HEK293 (cell line): Measurements from ENCODE around the gene FSD1.

ENCODE experiments used
- CTCF ChIA-PET: fragments of 350-600 bp; formaldehyde crosslinking; extraction: SDS; loops from one replicate; lab custom pipeline; 2021; ENCODE audit warnings: antibody characterized with exemption; lab: Yijun Ruan, JAX
- POLR2A ChIA-PET: fragments of 300-600 bp; formaldehyde crosslinking; extraction: SDS; loops from one replicate; lab custom pipeline; 2020; ENCODE audit warnings: antibody characterized with exemption, inconsistent platforms; lab: Yijun Ruan, JAX
- H3K27ac ChIP-seq: fragments of 200-500 bp; sonication (Bioruptor generic); 2 replicates; pipeline ENCODE4 v1.5.1; 2014; ENCODE audit warnings: low read depth, low read length, control low read depth, inconsistent platforms; ENCODE audit errors: extremely low read depth
- H3K36me3 ChIP-seq, 2 experiments: fragments of 200-500 bp in 1 of 2; sonication (Bioruptor generic) in 1 of 2; 1 replicate in 1 of 2; 2 replicates in 1 of 2; pipeline ENCODE4 v1.5.1; 2014 to 2017; ENCODE audit warnings: inconsistent platforms in 2 of 2, low read length in 2 of 2; ENCODE audit not compliant: control insufficient read depth in 2 of 2, insufficient read depth in 1 of 2
- H3K4me1 ChIP-seq: fragments of 200-500 bp; sonication (Bioruptor generic); 2 replicates; pipeline ENCODE4 v1.5.1; 2014; ENCODE audit warnings: mild to moderate bottlenecking, low read length, inconsistent platforms; ENCODE audit not compliant: control insufficient read depth, insufficient read depth
- H3K4me3 ChIP-seq: 2 replicates; pipeline ENCODE4 v1.5.1; 2011; ENCODE audit warnings: low read depth, mild to moderate bottlenecking, control low read depth, low read length, moderate library complexity
- H3K9me3 ChIP-seq: fragments of 200-500 bp; sonication (Bioruptor generic); 2 replicates; pipeline ENCODE4 v1.5.1; 2014; ENCODE audit warnings: low read depth, low read length, inconsistent platforms; ENCODE audit not compliant: control insufficient read depth, insufficient read depth
- GLI4 ChIP-seq: fragments of 450-650 bp; formaldehyde crosslinking; IDR thresholded peaks from 2 replicates; pipeline ENCODE4 v1.5.1; 2016; ENCODE audit warnings: missing biosample characterization, missing genetic modification characterization
- SCRT1 ChIP-seq: fragments of 450-650 bp; formaldehyde crosslinking; IDR thresholded peaks from 2 replicates; pipeline ENCODE4 v1.5.1; 2016; ENCODE audit warnings: missing biosample characterization, missing genetic modification characterization, borderline replicate concordance
- ZBTB7A ChIP-seq: fragments of 450-650 bp; formaldehyde crosslinking; IDR thresholded peaks from 2 replicates; pipeline ENCODE4 v1.5.1; 2016; ENCODE audit warnings: low read depth, missing biosample characterization, missing genetic modification characterization
- ZFP41 ChIP-seq: fragments of 450-650 bp; formaldehyde crosslinking; IDR thresholded peaks from 2 replicates; pipeline ENCODE4 v1.5.1; 2016; ENCODE audit warnings: missing biosample characterization, missing genetic modification characterization, borderline replicate concordance
- ZNF138 ChIP-seq: fragments of 450-650 bp; formaldehyde crosslinking; IDR thresholded peaks from 2 replicates; pipeline ENCODE4 v1.5.1; 2016; ENCODE audit warnings: missing biosample characterization, missing genetic modification characterization, borderline replicate concordance
- ZNF140 ChIP-seq: fragments of 450-650 bp; formaldehyde crosslinking; IDR thresholded peaks from 2 replicates; pipeline ENCODE4 v1.5.1; 2016; ENCODE audit warnings: missing biosample characterization, missing genetic modification characterization
- ZNF311 ChIP-seq: fragments of 450-650 bp; formaldehyde crosslinking; IDR thresholded peaks from 2 replicates; pipeline ENCODE4 v1.5.1; 2017; ENCODE audit warnings: missing biosample characterization, missing genetic modification characterization, borderline replicate concordance
- ZNF558 ChIP-seq: fragments of 450-650 bp; formaldehyde crosslinking; IDR thresholded peaks from 2 replicates; pipeline ENCODE4 v1.5.1; 2016; ENCODE audit warnings: missing biosample characterization, missing genetic modification characterization
- ZNF626 ChIP-seq: fragments of 450-650 bp; sonication (Bioruptor Pico); formaldehyde crosslinking; IDR thresholded peaks from 2 replicates; pipeline ENCODE4 v1.5.1; 2018; ENCODE audit warnings: missing biosample characterization, missing genetic modification characterization, inconsistent platforms
- ZNF747 ChIP-seq: fragments of 450-650 bp; formaldehyde crosslinking; IDR thresholded peaks from 2 replicates; pipeline ENCODE4 v1.5.1; 2016; ENCODE audit warnings: missing biosample characterization, missing genetic modification characterization
- TF ChIP-seq, protein P1 (sequence below): fragments of 450-650 bp; formaldehyde crosslinking; IDR thresholded peaks from 2 replicates; pipeline ENCODE4 v1.5.1; 2016; ENCODE audit warnings: missing biosample characterization, missing genetic modification characterization
- TF ChIP-seq, protein P2 (sequence below): sonication (generic); formaldehyde crosslinking; IDR thresholded peaks from 2 replicates; pipeline ENCODE4 v1.8.1; 2022; ENCODE audit warnings: mild to moderate bottlenecking, moderate library complexity, missing genetic modification reagents
- TF ChIP-seq, protein P3 (sequence below): fragments of 450-650 bp; formaldehyde crosslinking; IDR thresholded peaks from 2 replicates; pipeline ENCODE4 v1.5.1; 2016; ENCODE audit warnings: missing biosample characterization, missing genetic modification characterization
- TF ChIP-seq, protein P4 (sequence below): fragments of 450-650 bp; formaldehyde crosslinking; IDR thresholded peaks from 2 replicates; pipeline ENCODE4 v1.5.1; 2016; ENCODE audit warnings: missing biosample characterization, missing genetic modification characterization
- TF ChIP-seq, protein P5 (sequence below): fragments of 450-650 bp; formaldehyde crosslinking; IDR thresholded peaks from 2 replicates; pipeline ENCODE4 v1.5.1; 2017; ENCODE audit warnings: missing biosample characterization, missing genetic modification characterization

Gene FSD1

DNA sequence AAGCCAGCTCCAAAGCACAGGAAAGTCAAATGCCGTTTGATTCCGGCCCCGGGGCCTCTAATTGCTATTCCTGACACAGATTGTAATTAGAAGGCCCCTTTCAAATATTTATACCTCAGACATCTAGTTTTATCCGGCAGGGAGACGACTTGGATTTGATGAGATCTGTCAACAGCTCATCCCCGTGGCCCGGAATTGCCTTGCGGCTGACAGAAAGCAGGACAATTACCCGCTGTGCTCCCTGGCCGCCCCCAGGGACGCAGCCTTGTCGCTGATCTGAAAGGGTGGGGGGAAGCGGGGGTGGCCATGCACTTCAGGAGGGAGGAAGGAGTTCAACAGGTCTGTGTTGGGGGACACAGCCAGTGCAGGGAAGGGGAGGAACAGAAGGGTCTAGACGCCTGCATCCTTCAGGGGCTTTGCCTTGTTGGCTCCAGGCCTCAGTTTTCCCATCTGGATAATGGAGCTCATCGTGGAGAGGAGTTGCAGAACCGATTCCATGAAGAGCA lies 27.2 kb upstream of the FSD1 start (continued):
- TF ChIP-seq SCRT1 (tag by site-specific recombination) (peak; percentile 56; the same call in 1 of the 2 replicates), ZNF140 (tag by site-specific recombination) (no peak), ZNF747 (tag by site-specific recombination) (no peak), ZNF138 (tag by site-specific recombination) (no peak), ZBTB7A (0 out of 2 replicates have a peak, but pooled peaks have one; percentile 35), ZNF626 (tag by site-specific recombination) (no peak), ZNF558 (no peak), ZNF311 (tag by site-specific recombination) (no peak)
- TF ChIP-seq, protein P1, sequence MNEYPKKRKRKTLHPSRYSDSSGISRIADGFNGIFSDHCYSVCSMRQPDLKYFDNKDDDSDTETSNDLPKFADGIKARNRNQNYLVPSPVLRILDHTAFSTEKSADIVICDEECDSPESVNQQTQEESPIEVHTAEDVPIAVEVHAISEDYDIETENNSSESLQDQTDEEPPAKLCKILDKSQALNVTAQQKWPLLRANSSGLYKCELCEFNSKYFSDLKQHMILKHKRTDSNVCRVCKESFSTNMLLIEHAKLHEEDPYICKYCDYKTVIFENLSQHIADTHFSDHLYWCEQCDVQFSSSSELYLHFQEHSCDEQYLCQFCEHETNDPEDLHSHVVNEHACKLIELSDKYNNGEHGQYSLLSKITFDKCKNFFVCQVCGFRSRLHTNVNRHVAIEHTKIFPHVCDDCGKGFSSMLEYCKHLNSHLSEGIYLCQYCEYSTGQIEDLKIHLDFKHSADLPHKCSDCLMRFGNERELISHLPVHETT (tag by site-specific recombination) = peak; percentile 70
- TF ChIP-seq, protein P2, sequence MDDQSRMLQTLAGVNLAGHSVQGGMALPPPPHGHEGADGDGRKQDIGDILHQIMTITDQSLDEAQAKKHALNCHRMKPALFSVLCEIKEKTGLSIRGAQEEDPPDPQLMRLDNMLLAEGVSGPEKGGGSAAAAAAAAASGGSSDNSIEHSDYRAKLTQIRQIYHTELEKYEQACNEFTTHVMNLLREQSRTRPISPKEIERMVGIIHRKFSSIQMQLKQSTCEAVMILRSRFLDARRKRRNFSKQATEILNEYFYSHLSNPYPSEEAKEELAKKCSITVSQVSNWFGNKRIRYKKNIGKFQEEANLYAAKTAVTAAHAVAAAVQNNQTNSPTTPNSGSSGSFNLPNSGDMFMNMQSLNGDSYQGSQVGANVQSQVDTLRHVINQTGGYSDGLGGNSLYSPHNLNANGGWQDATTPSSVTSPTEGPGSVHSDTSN = no peak
- TF ChIP-seq, protein P3, sequence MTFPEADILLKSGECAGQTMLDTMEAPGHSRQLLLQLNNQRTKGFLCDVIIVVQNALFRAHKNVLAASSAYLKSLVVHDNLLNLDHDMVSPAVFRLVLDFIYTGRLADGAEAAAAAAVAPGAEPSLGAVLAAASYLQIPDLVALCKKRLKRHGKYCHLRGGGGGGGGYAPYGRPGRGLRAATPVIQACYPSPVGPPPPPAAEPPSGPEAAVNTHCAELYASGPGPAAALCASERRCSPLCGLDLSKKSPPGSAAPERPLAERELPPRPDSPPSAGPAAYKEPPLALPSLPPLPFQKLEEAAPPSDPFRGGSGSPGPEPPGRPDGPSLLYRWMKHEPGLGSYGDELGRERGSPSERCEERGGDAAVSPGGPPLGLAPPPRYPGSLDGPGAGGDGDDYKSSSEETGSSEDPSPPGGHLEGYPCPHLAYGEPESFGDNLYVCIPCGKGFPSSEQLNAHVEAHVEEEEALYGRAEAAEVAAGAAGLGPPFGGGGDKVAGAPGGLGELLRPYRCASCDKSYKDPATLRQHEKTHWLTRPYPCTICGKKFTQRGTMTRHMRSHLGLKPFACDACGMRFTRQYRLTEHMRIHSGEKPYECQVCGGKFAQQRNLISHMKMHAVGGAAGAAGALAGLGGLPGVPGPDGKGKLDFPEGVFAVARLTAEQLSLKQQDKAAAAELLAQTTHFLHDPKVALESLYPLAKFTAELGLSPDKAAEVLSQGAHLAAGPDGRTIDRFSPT (tag by site-specific recombination) = no peak
- TF ChIP-seq, all 188 proteins: peak for 9

DNA sequence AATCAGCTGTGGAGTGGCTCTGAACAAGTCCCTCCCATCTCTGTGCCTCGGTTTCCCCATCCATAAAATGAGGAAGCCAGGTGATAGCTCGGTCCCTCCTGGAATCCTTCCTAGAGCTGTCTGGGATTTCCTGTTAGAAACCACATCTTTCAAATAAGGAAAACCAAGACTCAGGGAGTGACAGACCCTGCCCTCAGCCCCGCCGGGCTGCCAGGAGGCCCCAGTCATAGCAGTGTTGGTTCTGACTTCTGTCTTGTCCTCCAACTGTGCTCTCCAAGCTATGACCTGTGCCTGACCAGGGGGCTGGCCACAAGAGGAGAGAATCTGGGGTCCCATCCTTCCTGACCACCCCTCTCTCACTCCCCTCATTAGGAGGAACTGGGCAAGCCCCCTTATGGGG lies 26.4 kb upstream of the FSD1 start:
- no peak overlapping the region for H3K4me3 ChIP-seq
- ChIA-PET CTCF (interaction anchor here (0.6 to 1.7 kb wide), 4 partner anchors 9 to 281 kb away, joined by 3 to 12 read pairs (median 6); no protein-coding TSS in a partner anchor), POLR2A (interaction anchor here (1.4 to 2.7 kb wide), 2 partner anchors 41 to 65 kb away, joined by 4 to 9 read pairs; partner anchors contain the start of gene MPND)
- no peaks in the 10 kb centered on the region for H3K36me3 ChIP-seq
- TF ChIP-seq ZFP41 = no peak
- no peaks in the 10 kb centered on the region; the same call in 1 of the 2 replicates for H3K4me1 ChIP-seq
- H3K27ac ChIP-seq = no peak overlapping the region
- H3K9me3 ChIP-seq = no peaks in the 10 kb centered on the region

DNA sequence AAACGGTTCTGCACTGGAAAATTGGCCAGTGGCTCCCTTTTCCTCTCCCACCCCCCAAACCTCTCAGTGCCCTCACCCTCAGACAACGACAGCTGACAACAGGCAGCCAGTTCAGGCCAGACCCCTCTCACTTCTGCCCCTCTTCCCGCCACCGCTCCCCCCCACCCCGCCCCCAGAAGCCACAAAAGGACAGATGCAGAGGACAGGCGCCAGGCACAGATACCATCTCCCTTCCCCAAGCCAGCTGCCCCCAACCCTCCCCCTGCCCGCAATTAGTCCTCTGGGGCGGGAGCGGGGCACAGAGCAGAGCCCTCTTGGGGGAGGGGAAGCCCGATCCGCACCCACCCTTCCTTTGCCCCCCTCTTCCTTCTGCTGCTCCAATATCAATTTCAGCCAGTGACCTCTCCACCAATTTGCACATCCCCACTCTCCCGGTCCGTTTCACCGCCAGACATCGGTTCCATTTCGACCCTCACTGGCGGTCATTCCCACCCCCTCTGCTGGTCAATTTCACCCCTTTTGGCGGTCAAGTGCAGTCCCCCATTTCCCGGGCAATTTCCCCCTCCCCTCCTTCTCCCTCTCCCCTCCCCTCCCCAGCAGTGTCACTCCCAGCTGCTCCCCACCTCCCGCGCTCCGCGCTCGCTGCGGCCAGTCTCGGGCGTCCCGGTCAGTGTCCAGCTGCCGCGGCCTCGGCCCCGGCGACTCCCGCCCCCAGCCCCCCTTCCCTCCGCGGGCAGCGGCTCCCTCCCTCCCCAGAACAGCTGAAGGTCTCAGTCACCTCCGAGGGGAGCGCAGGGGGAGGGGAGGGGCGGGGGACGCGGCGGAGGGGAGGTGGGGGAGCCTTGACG lies 25.8 kb upstream of the FSD1 start, which contains the start of gene SHD:
TSS of gene SHD (plus strand) at position 848 of the 848 bp plus-strand sequence. CDS start 798 bp downstream, outside the sequence.
- no peaks in the 10 kb centered on the region; the same call in 1 of the 2 replicates for H3K4me1 ChIP-seq
- TF ChIP-seq GLI4 (tag by site-specific recombination) = no peak
- TF ChIP-seq, protein P4, sequence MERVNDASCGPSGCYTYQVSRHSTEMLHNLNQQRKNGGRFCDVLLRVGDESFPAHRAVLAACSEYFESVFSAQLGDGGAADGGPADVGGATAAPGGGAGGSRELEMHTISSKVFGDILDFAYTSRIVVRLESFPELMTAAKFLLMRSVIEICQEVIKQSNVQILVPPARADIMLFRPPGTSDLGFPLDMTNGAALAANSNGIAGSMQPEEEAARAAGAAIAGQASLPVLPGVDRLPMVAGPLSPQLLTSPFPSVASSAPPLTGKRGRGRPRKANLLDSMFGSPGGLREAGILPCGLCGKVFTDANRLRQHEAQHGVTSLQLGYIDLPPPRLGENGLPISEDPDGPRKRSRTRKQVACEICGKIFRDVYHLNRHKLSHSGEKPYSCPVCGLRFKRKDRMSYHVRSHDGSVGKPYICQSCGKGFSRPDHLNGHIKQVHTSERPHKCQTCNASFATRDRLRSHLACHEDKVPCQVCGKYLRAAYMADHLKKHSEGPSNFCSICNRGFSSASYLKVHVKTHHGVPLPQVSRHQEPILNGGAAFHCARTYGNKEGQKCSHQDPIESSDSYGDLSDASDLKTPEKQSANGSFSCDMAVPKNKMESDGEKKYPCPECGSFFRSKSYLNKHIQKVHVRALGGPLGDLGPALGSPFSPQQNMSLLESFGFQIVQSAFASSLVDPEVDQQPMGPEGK (tag by site-specific recombination) = 0 out of 2 replicates have a peak, but pooled peaks have one; percentile 12
- TF ChIP-seq, protein P5, sequence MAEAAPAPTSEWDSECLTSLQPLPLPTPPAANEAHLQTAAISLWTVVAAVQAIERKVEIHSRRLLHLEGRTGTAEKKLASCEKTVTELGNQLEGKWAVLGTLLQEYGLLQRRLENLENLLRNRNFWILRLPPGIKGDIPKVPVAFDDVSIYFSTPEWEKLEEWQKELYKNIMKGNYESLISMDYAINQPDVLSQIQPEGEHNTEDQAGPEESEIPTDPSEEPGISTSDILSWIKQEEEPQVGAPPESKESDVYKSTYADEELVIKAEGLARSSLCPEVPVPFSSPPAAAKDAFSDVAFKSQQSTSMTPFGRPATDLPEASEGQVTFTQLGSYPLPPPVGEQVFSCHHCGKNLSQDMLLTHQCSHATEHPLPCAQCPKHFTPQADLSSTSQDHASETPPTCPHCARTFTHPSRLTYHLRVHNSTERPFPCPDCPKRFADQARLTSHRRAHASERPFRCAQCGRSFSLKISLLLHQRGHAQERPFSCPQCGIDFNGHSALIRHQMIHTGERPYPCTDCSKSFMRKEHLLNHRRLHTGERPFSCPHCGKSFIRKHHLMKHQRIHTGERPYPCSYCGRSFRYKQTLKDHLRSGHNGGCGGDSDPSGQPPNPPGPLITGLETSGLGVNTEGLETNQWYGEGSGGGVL (tag by site-specific recombination) = peak; percentile 59
- TF ChIP-seq, all 188 proteins: peak for 2
- POLR2A ChIA-PET = interaction anchor here (2.7 kb wide), 1 partner anchor 64 kb away, joined by 9 read pairs; the partner anchor contains the start of gene MPND
- Histone ChIP-seq H3K36me3 (no peaks in the 10 kb centered on the region), H3K9me3 (no peaks in the 10 kb centered on the region), H3K27ac (no peak within 1 kb of the TSS), H3K4me3 (peak within 1 kb of the TSS; percentile 13)
- CTCF ChIA-PET = interaction anchor here (0.6 to 1.7 kb wide), 4 partner anchors 12 to 280 kb away, joined by 3 to 12 read pairs (median 3); no protein-coding TSS in a partner anchor
